Activated T-cell treated with anti-CD3 and anti-CD28 coated beads for 4 hours (primary cell): Measurements from ENCODE around the gene NT5C1A.

Experiments
- DNase-seq: peaks from one replicate; pipeline ENCODE4 v3.0.0-alpha.2; 2020

NT5C1A gene

DNA sequence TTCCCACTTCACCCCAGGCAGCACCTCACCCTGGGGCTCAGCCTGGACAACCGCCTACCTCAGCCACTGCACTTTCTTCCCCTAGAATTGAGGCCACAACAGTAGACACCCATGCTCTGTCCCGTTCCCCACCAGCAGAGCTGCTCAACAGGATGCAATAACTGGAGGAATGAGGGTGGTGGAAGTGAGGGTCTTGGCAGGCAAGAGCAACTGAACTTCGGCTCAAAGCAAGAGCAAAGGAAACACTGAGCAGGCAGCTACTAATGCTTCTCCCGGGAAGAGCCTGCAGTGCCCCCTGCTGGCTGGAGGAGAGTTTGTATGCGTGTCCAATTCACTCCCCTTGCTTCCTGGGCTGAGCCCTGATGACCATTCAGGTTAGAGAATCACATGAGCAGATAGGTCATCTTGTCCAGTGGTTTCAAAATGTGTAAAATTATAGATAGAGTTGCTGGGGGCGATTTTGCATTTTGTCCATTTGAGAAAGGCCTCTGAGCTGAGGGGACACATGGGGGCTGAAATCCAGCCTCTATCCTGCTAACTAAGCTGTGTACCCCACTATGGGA is 13.9 kb downstream of the NT5C1A start:
- peak; percentile 23 for DNase-seq

DNA sequence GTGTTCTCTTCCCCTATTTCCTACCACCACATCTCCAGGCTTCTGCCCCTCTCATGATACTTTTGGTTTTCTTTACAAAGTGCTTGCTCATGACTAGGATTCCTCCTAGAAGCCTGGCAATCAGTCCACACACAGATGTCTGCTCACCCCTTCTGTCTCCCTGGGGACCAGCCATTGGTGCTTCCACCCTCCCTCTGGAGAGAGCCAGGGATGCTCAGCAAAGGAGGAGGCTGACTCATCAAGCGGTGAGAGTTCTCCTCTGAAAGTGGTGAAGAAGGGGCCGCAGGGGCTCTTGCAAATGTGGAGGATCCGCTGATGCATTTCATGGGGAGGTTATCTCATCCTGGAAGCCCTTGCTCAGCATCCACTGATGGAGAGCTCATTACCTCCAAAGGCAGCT is 14.5 kb downstream of the NT5C1A start:
- DNase-seq, result no peak

DNA sequence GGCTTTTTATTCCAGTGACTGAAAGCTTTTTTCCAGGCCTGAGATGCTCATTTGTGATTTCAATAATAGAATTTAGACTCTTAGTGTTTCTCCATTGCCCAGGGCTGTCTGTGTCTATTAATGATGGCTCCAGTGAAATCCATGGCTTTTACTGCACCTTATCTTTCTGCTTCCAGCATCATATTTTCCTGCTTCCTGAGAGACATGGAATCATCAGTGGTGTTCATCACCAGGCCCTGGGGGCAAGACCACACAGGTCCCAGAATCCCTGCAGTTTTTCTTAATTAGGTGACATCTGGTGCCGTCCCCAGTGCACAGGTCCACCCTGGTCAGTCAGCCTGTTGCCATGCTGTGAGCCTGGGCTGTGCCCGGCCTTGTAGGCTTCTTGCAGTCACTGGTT is 15.5 kb downstream of the NT5C1A start:
- DNase-seq, result no peak

DNA sequence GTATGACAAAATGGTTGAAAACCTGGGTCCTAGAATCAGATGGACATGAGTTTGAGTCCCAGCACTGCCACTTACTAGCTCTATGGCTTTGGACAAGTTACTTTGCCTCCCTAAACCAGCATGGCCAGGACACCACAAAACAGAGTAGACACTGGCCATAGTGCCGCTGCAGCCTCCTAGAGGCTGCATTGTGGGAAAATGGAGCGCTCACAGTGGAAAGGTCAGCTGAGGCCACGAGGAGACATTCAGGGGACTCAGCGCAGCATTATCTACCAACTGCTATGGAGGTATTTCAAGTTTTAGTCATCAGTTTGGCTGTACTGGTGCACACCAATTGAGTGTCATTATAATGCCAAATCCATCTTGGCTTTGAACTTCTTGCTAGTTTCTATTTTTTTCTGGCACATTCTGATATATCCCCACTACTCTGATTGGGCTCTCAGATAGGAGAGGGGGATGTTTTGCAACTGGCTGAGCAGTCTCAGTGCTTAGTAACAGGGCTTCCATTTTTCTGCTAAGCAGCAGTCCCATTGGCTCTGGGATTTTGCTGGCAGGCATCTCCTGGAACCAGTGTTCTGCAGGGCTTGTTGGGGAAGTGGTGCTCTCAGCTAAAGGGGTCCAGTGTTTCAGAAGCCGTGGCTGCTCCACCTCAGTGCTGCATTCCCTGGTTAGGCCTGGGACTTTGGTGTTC is 16.2 kb downstream of the NT5C1A start:
- no peak for DNase-seq

DNA sequence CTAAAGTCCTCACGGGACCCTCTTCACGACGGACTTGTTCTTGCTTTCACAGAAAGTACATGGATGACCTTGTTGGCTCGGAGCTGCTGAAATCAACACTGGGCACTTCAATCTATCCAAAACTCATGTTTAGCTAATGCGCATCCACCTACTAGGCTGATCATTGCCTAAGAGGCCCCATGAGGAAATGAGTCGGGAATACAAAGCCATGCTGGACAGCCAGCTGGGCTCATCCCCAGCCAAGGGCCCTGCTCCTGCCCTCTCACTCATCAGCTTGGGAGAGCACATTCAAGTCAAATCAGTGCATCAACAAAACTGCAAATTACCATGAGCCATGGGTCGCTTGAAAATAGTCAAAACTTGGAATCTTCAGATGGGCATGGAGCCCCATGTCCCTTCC is 17.6 kb downstream of the NT5C1A start:
- DNase-seq, result no peak

DNA sequence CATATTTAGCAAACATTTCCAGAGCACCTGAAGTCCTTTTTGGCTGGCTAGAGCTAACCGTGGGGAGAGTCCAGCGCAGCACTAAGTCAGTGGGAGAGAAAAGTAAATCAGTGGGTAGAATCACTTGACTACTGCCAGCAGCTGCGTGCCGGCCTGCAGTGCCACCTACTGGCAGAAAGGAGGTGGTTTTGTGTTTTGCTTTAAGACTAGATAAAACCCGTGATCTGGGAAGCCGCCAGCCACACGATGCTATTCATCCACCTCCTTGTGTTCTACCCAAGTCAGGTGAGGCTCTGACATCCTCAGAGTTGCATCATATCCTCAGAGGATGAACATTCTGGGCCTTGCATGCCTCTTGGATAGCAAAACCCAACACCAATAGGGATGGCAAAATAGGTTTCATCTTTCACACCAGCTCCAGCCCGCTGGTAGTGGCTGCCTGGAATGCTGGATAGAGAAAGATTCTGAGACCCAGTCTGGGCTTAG is 18.3 kb downstream of the NT5C1A start:
- peak; percentile 59 for DNase-seq

DNA sequence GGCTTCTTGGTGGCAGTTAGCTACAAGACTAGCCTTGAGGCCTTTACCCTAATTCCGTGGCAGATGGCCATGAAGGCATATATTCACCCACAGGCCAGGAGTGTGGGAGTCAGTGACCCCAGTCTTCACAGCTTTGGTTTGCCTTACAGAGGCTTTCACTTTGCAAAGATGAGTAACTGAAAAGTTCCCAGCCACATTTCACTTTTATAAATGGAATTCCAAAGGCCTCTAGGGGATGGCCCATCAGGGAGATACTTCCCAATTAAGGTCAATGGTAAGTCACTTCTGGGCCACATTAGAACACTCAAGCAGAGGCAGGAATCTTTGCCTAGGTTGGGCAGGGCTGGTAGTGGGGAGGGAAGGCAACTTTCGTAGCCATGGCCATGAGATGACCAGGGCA is 19.4 kb downstream of the NT5C1A start:
- DNase-seq, result no peak

DNA sequence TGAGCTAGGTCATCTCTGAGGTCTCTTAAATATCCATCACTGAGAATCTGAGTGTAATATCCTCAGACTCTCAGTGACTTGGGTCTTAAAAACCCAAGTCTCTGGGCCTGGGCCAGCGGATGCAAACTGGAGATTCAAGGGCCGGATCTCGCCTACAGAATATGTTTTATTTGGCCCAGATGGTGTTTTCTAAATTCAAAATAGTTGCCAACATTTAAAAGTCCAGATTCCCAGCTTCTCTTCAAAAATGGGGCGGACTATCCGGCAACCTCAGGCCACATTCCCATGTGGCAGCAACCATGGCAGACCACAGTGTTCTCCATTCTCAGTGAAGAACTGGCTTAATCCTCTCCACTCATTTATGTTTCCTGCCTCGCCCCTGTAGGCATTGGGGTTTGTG is 19.8 kb downstream of the NT5C1A start:
- DNase-seq, result no peak

DNA sequence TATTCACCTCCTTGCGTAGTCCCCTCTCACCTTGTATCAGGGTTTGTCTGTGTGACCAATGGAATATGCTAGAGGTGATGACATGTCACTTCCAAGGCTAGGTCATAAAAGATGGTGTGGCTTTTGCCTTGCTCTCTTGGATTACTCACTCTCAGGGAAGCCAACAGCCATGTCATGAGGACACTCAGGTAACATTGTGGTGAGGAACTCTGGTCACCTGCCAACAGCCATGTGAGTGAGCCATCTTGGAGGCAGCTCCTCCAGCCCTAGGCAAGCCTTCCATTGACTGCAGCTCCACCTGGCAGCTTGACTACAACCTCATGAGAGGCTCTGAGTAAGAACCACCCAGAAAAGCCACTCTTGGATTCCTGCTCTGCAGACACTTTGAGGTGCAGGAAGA is 21.5 kb downstream of the NT5C1A start:
- no peak for DNase-seq

DNA sequence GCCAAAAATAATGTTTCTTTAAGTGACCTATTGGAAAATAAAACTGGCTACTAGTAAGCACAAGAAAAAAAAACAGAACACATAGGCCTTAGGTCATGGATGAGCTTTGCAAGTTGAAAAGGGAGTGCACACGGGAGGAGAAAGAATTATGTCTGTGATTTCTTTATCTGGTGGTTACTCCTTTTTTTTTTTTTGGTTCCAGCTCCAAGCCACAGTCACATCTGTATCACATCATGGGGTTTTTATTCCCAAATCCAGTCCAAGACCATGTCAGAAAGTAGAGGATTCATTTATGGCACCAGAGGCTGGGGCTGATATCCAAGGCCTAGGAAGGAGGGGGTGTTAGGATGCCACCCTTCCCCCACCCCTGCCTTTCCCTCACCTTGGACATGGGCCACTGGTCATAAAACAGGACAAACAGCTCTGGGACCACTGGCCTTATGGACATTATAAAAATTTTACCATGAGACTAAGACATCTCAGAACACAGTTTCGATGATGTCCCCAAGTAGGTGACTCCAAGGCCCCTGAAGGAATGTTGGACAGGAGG is 22.2 kb downstream of the NT5C1A start:
- DNase-seq, result no peak

DNA sequence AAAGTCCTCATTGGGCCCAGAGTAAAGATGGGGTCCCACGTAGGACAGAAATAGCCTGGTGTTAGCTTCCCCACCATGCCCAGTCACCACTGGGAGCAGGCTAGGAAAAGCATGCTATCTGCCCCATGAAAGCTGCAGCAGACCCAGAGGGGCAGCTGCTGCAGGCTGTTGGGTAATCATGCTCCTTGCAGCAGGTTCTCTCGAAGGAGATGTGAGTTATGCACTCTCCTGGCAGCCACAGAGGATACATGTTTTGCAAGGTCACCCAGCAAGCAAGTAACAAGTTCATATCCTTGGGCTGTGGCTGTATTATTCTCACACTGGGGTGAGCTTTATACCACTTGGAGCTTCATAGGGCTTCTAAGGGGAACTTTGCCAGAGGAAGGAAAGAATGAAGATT is 23.4 kb downstream of the NT5C1A start:
- no peak for DNase-seq

DNA sequence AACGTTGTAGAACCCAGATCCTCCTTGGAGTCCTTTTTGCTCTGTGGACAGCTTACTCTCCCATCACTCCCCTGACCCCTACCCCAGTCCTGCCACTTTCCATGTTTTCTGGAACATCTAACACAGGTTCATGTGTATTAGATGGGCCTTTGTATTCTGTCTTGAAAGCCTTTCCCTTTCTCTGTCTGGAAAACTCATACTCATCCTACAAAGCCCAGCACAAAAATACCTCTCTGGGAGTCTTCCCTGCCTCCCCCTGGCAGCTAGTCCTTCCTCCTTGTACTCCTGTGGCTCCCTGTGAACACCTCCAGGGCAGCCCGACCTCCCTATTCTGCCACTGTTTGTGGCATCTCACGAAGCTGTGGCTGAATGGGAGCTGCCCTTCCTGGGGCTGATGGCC is 24.7 kb downstream of the NT5C1A start:
- no peak for DNase-seq

DNA sequence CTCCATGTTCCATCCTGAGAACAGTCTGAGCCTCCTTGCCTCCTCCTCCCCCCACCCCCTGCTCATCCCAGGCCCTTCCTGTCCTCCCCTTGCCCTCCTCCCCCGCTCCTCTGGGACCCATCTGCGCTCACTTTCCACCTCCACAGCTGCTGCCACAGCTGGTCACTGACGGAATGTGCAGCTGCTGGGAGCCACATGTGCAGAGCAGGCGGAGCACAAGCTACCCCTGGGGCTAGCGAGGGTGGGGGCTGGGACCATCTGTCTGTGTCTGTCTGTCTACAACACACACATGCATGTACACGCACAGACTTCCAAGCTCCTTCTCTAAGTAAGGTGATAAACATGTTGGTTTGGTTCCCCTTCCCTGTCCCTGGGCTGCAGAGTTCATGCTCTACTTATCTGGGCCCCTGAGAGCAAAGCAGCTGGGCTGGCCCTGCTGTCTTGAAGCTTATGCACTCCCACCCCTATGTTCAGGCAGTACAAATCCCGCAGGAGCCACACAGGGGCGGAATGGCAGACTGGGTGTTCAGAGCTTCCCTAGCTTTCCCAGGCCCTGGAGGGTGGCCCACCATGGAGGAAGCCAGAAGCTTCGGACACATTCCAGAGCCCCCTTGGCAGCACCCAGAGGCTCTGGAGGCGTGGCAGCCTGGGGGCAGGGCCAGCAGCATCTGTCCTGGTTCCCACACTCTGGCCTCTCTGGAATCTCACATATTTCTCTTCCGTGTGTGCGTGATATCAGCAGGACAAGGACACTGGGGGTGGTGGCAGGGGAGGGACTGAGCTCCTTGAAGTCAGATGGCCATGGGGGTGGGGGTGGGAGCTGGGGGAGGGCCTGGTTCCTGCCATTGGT is 25.4 kb downstream of the NT5C1A start:
- DNase-seq, result no peak

DNA sequence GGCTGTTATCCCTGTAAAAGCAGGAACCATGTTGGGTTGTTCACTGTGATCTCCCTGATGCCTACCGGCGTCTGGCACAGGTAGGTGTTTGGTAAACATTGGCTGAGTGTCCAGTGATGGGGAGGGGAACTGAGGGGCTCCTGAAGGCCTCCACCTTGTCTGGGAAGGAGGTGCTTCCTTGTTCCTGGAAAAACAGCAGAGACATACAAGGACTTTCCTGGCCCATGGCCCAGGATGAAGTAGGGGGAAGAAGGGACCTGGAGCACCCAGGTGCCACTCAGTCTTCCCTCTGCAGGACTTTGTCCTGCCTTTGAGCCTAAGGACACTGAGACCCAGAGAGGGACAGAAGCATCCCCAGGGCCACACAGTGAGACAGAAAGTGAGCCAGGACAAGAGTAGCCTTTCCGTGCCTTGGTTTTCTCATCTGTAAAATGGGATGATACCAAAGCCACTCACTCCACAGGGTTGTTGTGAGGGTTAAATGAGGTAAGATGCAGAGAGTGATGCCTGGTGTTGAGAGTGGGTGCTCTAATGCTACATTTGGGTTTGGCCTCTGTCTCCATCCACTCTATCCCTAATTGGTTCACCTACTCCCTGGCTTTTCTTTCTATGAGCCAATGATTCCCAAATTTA is 26.4 kb downstream of the NT5C1A start:
- no peak for DNase-seq

DNA sequence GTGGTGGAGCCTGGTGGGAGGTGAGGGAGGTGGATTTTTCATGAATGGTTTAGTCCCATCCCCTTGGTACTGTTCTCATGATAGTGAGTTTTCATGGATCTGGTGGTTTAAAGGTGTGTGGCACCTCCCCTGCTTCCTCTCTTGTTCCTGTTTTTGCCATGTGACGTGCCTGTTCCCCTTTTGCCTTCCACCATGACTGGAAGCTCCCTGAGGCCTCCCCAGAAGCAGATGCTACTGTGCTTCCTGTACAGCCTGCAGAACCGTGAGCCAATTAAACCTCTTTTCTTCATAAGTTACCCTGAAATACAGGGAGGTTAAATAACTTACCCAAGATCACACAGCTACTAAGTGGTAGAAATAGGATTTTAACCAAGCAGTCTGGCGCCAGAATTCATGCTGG is 28.2 kb downstream of the NT5C1A start:
- no peak for DNase-seq

DNA sequence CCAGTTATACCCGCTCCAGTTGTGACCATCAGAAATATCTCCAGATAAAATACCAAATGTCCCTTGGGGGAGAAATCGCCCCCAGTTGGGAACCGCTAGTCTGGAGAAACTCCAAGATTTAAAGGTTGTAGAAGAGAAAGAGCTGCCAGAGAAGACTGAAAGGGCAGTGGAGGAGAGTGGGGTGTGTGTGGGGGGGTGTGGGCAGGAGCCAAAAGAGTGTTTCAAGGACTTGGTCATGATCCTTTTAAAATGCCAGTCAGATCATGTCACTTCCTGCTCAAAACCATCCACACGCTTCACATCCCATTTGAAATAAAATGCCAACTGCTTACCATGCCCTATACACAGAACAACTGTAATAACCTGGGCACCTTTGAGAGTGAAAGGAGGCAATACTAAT is 29.1 kb downstream of the NT5C1A start:
- no peak for DNase-seq

DNA sequence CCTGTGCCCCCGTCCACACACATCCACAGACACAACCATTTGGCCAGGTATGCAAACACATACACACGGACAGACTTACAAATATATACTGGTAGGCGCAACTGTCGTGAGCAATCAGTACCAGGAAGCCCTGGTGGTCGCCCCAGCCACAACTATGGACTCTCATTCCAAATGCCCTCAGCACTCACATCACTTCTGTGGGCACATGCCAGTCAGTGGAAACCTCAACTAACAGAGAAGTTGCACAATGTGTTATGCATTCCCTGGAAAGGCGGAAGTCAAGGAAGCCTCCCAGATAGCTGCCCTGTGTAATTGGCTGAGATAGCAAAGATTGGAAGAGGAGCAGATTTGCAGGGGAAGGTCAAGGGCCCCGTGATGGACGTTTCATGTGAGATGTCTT is 31.0 kb downstream of the NT5C1A start:
- DNase-seq, result no peak

DNA sequence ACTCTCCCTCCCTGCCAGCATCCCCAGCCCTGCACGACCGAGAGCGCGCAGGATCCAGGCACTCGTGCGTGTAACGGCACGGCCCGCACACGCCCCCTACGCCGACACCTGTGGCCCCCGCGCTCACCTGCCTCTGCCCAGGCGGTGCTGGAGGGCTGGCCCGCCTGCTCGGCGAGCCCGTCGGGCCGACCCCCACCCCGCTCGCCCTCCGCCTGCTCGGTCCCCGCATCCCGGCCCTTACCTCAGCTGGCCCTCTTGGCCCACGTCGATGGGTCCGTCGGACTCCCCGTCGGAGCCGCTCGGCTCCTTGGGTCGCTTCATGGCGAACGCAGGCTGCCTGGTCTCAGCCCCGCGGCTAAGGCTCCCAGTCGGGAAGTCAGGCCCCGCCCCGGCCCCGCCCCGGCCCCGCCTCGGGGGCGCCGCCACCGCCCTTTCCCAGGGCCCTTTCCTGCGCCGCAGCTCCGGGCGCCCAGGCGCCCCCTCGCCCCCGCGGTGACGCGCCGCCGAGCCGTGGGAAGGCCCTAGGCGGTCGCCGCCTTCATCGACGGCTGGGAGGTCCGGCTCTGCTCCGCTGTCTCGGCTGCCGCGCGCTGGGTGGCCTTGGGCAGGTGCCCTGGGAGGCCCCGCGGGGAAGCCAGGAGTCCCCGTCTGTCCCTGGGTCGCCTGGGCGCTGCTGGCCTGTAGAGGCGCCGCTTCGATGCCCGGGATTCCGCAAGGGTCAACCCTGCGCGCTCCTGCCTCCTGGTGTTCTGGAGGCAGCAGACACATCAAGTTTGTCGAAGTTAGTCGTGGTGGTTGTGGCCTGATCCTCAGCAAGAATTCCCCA is 32.4 kb downstream of the NT5C1A start, which contains the start of gene HEYL:
HEYL (minus strand) TSS at position 339 of the 826 bp plus-strand sequence; CDS start at position 321, 18 bp downstream.
- DNase-seq, result peak; percentile 72

DNA sequence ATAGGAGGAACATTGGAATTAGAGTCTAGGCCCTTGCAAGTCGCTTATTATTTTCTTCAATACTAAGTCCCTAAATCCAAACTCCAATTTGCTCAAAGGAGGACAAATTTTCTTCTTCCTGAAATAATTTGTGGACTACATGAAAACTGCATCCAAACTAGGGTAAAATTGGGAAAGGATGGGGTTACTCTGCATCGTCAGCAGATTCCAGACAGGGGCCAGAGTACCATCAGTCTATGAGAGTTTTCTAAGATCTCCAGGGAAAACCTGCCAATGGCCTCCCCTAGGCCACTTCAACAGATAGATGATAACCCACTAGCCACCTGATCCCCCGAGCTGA is 33.0 kb downstream of the NT5C1A start:
- no peak for DNase-seq

DNA sequence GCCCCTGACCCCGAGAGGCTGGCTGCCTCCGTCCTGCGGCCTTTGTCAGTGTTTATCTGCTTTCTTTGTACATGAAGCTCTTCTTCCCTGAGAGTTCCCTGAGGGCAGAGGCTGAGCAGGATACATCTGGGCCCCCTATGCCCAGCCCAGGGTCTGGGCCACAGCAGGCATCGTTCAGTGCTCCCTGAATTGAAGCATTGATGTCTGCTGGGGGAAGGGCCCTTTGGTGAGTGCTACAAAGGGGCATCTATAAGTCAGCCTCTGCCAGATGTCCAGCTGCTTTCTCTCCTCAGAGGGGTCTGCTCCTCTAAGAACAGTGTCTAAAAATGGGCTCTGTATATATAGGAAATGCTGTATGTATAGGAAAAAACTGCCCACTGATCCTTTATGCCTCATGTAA is 34.5 kb downstream of the NT5C1A start:
- no peak for DNase-seq

DNA sequence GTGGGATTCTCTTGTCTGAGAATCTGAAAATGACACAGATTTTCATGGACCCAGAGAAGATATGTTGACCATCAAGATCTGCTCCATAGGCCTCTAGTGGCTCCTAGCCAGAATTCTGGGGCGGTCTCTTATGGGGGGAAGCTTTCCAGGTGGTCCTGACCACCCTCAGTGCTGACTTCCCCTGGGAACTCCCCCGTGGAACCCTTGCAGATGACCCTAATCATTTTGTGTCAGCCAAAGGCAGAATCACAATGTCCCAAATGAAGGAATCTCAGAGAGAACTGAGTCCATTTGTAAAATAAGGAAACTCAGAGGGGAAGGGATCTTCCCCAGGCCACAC is 36.1 kb downstream of the NT5C1A start:
- DNase-seq, result no peak

DNA sequence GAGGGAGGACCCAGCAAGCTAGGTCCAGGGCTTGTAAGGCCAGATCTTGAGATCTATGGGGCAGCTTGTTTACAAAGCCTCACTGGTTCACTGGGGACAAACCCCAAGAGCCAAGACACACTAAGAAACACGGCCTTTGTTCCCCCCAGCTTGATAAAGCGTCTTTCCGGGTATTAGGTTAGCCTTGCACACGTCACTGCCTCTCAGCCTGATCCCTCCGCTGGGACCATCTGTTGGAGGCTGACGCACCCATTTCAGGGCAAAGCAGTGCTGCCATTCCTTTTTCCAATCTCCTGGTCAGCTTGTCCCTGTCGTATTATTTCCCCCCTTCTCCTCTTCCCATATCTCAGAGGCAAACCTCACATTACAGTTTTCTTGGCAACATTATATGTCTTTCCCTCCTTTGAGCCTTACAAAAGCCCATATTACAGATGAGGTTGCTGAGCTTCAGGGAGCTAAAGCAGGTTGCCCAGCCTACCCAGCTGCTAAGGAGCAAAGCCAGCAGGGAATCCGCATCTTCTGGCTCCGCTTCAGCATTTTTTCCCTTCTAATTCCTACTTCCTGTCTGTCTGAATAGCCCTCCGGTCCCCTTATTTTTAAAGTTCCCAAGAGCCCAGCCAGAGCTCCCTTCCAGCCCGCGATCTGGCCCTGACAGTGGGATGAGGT is 36.6 kb downstream of the NT5C1A start:
- no peak for DNase-seq
